Measurements from ENCODE around the gene CTSF. TPM values are rescaled to one million over a fixed set of nuclear protein-coding genes. Genes with fewer than 3 reads are reported as not detected.

CTSF gene
- total and polyA plus RNA-seq, 2 of the 13 experiments (the other 11 are each of a cell fraction or from before 2014, with no cell fraction given): not detected

DNA sequence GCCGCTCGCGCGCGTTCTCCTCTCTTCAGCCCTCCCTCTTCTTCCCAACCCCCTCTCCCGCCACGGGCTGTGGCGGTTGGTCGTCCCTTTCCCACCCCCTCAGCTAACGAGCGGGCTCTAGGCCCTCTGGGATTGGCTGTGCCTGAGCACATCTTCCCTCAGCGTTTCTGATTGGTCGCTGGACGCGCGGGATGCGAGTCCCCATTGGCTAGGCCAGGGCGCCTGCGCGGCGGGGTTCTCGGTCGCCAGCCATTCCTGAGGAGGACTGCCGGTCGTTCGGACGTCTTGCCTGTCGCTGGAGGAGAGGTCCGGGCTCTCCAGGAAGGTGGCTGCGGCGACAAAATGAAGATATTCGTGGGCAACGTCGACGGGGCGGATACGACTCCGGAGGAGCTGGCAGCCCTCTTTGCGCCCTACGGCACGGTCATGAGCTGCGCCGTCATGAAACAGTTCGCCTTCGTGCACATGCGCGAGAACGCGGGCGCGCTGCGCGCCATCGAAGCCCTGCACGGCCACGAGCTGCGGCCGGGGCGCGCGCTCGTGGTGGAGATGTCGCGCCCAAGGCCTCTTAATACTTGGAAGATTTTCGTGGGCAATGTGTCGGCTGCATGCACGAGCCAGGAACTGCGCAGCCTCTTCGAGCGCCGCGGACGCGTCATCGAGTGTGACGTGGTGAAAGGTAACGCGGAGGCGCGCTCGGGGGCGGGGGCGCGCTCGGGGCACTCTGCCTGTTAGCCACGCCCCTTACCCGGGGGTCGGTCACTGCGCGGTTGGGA, 48.2 kb upstream of the CTSF start, which contains the start of gene RBM14 (continued):
- TF ChIP-seq ZNF451 (CRISPR knock-in tag; IDR thresholded peaks at IDR 0.05) (peak; percentile 78; the same call in 1 of the 2 replicates), GTF2F1 (IDR thresholded peaks at IDR 0.05; ENCODE audit: low read length) (peak; percentile 45; the same call in 1 of the 2 replicates), FOXP1 (IDR thresholded peaks at IDR 0.05) (no peak), FOXP1 (CRISPR knock-in tag; IDR thresholded peaks at IDR 0.05) (no peak), SIX1 (CRISPR knock-in tag; IDR thresholded peaks at IDR 0.05; ENCODE audit: borderline replicate concordance) (no peak), MED1 (CRISPR knock-in tag; IDR thresholded peaks at IDR 0.05) (peak; percentile 69), RFXAP (CRISPR knock-in tag; IDR thresholded peaks at IDR 0.05; ENCODE audit: borderline replicate concordance) (peak; percentile 93), KAT7 (CRISPR knock-in tag; IDR thresholded peaks at IDR 0.05; ENCODE audit: borderline replicate concordance) (no peak; the same call in 1 of the 2 replicates), SAFB2 (CRISPR knock-in tag; IDR thresholded peaks at IDR 0.05; ENCODE audit: borderline replicate concordance, low read depth) (peak; percentile 64; the same call in 1 of the 2 replicates), HDAC6 (IDR thresholded peaks at IDR 0.05; ENCODE audit: low read depth, low read length) (no peak), IRF1 (CRISPR knock-in tag; IDR thresholded peaks at IDR 0.05; ENCODE audit: low read depth) (0 out of 2 replicates have a peak, but pooled peaks have one; percentile 42), ZNF253 (CRISPR knock-in tag; IDR thresholded peaks at IDR 0.05; ENCODE audit: borderline replicate concordance) (no peak), GFI1 (CRISPR knock-in tag; IDR thresholded peaks at IDR 0.05; ENCODE audit: borderline replicate concordance) (no peak; the same call in 1 of the 2 replicates), ZNF784 (CRISPR knock-in tag; IDR thresholded peaks at IDR 0.05; ENCODE audit: borderline replicate concordance) (no peak; the same call in 1 of the 2 replicates), ZNF224 (CRISPR knock-in tag; IDR thresholded peaks at IDR 0.05) (0 out of 2 replicates have a peak, but pooled peaks have one; percentile 10), TCF12 (IDR thresholded peaks at IDR 0.05) (no peak), TCF12 (CRISPR knock-in tag; IDR thresholded peaks at IDR 0.05) (no peak)
- TF ChIP-seq, protein P1, sequence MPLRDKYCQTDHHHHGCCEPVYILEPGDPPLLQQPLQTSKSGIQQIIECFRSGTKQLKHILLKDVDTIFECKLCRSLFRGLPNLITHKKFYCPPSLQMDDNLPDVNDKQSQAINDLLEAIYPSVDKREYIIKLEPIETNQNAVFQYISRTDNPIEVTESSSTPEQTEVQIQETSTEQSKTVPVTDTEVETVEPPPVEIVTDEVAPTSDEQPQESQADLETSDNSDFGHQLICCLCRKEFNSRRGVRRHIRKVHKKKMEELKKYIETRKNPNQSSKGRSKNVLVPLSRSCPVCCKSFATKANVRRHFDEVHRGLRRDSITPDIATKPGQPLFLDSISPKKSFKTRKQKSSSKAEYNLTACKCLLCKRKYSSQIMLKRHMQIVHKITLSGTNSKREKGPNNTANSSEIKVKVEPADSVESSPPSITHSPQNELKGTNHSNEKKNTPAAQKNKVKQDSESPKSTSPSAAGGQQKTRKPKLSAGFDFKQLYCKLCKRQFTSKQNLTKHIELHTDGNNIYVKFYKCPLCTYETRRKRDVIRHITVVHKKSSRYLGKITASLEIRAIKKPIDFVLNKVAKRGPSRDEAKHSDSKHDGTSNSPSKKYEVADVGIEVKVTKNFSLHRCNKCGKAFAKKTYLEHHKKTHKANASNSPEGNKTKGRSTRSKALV (CRISPR knock-in tag; IDR thresholded peaks at IDR 0.05): peak; percentile 56; the same call in 1 of the 2 replicates
- TF ChIP-seq, protein P2, sequence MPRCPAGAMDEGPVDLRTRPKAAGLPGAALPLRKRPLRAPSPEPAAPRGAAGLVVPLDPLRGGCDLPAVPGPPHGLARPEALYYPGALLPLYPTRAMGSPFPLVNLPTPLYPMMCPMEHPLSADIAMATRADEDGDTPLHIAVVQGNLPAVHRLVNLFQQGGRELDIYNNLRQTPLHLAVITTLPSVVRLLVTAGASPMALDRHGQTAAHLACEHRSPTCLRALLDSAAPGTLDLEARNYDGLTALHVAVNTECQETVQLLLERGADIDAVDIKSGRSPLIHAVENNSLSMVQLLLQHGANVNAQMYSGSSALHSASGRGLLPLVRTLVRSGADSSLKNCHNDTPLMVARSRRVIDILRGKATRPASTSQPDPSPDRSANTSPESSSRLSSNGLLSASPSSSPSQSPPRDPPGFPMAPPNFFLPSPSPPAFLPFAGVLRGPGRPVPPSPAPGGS (CRISPR knock-in tag; IDR thresholded peaks at IDR 0.05): peak; percentile 49; the same call in 1 of the 2 replicates
- TF ChIP-seq, protein P3, sequence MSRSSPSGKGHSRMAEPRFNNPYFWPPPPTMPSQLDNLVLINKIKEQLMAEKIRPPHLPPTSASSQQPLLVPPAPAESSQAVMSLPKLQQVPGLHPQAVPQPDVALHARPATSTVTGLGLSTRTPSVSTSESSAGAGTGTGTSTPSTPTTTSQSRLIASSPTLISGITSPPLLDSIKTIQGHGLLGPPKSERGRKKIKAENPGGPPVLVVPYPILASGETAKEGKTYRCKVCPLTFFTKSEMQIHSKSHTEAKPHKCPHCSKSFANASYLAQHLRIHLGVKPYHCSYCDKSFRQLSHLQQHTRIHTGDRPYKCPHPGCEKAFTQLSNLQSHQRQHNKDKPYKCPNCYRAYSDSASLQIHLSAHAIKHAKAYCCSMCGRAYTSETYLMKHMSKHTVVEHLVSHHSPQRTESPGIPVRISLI (CRISPR knock-in tag; IDR thresholded peaks at IDR 0.05; ENCODE audit: borderline replicate concordance): no peak
- TF ChIP-seq, protein P4, sequence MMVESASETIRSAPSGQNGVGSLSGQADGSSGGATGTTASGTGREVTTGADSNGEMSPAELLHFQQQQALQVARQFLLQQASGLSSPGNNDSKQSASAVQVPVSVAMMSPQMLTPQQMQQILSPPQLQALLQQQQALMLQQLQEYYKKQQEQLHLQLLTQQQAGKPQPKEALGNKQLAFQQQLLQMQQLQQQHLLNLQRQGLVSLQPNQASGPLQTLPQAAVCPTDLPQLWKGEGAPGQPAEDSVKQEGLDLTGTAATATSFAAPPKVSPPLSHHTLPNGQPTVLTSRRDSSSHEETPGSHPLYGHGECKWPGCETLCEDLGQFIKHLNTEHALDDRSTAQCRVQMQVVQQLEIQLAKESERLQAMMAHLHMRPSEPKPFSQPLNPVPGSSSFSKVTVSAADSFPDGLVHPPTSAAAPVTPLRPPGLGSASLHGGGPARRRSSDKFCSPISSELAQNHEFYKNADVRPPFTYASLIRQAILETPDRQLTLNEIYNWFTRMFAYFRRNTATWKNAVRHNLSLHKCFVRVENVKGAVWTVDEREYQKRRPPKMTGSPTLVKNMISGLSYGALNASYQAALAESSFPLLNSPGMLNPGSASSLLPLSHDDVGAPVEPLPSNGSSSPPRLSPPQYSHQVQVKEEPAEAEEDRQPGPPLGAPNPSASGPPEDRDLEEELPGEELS (CRISPR knock-in tag; IDR thresholded peaks at IDR 0.05): peak; percentile 46; the same call in 1 of the 2 replicates
